HUES6 (cell line): ENCODE data around the gene TCF12.

Experiments used
- H3K27ac ChIP-seq: 2 replicates; pipeline ENCODE4 v1.7.0; 2013; ENCODE audit warnings: low read depth, mild to moderate bottlenecking, low read length, inconsistent platforms
- H3K27me3 ChIP-seq: 2 replicates; pipeline ENCODE4 v1.6.1; 2013; ENCODE audit warnings: low read length; ENCODE audit not compliant: control insufficient read depth, insufficient read depth
- H3K36me3 ChIP-seq: 2 replicates; pipeline ENCODE4 v1.6.1; 2013; ENCODE audit warnings: low read length; ENCODE audit not compliant: control insufficient read depth, insufficient read depth
- H3K4me1 ChIP-seq: 2 replicates; pipeline ENCODE4 v1.6.1; 2013; ENCODE audit warnings: low read length; ENCODE audit not compliant: control insufficient read depth, insufficient read depth
- H3K4me3 ChIP-seq: 2 replicates; pipeline ENCODE4 v1.5.1; 2013; ENCODE audit warnings: low read depth, low read length
- H3K9ac ChIP-seq: one replicate; pipeline ENCODE4 v1.6.1; 2013; ENCODE audit warnings: mild to moderate bottlenecking, low read length
- H3K9me3 ChIP-seq: 2 replicates; pipeline ENCODE4 v1.6.1; 2013; ENCODE audit warnings: low read depth, low read length; ENCODE audit not compliant: control insufficient read depth, insufficient read depth

The TCF12 gene

DNA sequence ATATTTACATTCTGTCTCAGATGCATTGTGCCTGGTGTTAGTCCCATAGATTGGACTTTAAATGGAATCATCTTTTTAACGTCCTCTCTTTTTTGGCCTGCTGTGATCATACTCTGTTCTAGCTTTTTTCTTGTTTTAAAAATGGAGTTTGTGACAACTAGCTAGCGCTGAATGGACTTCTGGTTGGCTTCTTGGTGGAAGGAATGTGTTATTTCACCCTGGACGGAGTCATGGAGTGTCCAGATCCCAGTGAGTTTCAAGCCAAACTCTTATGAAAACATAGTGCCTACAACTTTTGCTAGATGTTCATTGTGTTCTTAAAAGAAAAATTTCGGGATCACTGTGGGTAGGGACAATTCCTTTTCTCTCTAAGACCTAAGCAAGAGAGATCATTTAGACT lies 192.6 kb downstream of the TCF12 start:
- Histone ChIP-seq H3K36me3 (no peaks in the 10 kb centered on the region), H3K9me3 (no peaks in the 10 kb centered on the region), H3K27ac (no peak overlapping the region), H3K27me3 (no peaks in the 10 kb centered on the region), H3K4me1 (peaks cover 12% of the 10 kb centered on the region), H3K9ac (no peak overlapping the region), H3K4me3 (no peak overlapping the region)

DNA sequence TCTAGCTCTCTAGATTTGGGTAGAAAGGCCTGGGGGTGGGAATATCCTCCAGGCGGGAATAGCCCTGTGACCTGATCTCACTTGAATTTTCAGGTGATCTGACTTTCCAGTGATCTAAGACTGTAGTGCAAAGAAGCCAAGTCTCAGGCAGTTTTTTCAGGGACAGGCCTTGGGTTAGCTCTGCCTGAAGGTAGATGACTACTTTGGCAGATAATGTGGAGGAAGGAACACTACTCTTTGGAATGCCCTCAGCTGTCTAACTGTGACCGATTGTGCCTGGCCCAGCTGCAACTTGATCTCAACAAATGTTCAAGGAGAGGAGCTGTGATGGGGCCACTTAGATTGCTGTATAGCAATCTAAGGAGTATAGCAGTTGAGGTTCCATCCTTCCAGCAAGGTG lies 193.7 kb downstream of the TCF12 start:
- H3K27ac ChIP-seq, result no peak overlapping the region
- no peaks in the 10 kb centered on the region for H3K36me3 ChIP-seq
- no peak overlapping the region for H3K4me3 ChIP-seq
- H3K4me1 ChIP-seq, result peaks cover 12% of the 10 kb centered on the region
- H3K9me3 ChIP-seq, result no peaks in the 10 kb centered on the region
- no peak overlapping the region for H3K9ac ChIP-seq
- no peaks in the 10 kb centered on the region for H3K27me3 ChIP-seq

- peaks cover 25% of the 10 kb centered on the region for H3K4me1 ChIP-seq
- no peak overlapping the region for H3K9ac ChIP-seq
- no peaks in the 10 kb centered on the region for H3K27me3 ChIP-seq
- H3K4me3 ChIP-seq, result no peak overlapping the region
- no peaks in the 10 kb centered on the region for H3K36me3 ChIP-seq
- H3K9me3 ChIP-seq, result no peaks in the 10 kb centered on the region
- H3K27ac ChIP-seq, result no peak overlapping the region
These were observed 195.6 kb downstream of the TCF12 start for GRCh38 chr15:57114070-57114469.

GRCh38 chr15:57118013-57118799 lies 199.8 kb downstream of the TCF12 start:
- H3K9me3 ChIP-seq, result no peaks in the 10 kb centered on the region
- no peak overlapping the region for H3K4me3 ChIP-seq
- H3K36me3 ChIP-seq, result no peaks in the 10 kb centered on the region
- H3K4me1 ChIP-seq, result peaks cover 39% of the 10 kb centered on the region
- no peak overlapping the region for H3K9ac ChIP-seq
- H3K27me3 ChIP-seq, result no peaks in the 10 kb centered on the region
- H3K27ac ChIP-seq, result peak overlapping the region; percentile 56

GRCh38 chr15:57122080-57122840 lies 203.8 kb downstream of the TCF12 start:
- no peaks in the 10 kb centered on the region for H3K9me3 ChIP-seq
- no peaks in the 10 kb centered on the region for H3K36me3 ChIP-seq
- H3K27me3 ChIP-seq, result no peaks in the 10 kb centered on the region
- H3K27ac ChIP-seq, result peak overlapping the region; percentile 9; the same call in 1 of the 2 replicates
- no peak overlapping the region for H3K9ac ChIP-seq
- H3K4me3 ChIP-seq, result no peak overlapping the region
- H3K4me1 ChIP-seq, result peaks cover 39% of the 10 kb centered on the region

GRCh38 chr15:57124036-57124435 lies 205.6 kb downstream of the TCF12 start:
- no peaks in the 10 kb centered on the region for H3K36me3 ChIP-seq
- H3K4me1 ChIP-seq, result peaks cover 28% of the 10 kb centered on the region
- H3K4me3 ChIP-seq, result no peak overlapping the region
- no peaks in the 10 kb centered on the region for H3K27me3 ChIP-seq
- H3K9me3 ChIP-seq, result no peaks in the 10 kb centered on the region
- no peak overlapping the region for H3K9ac ChIP-seq
- H3K27ac ChIP-seq, result no peak overlapping the region

DNA sequence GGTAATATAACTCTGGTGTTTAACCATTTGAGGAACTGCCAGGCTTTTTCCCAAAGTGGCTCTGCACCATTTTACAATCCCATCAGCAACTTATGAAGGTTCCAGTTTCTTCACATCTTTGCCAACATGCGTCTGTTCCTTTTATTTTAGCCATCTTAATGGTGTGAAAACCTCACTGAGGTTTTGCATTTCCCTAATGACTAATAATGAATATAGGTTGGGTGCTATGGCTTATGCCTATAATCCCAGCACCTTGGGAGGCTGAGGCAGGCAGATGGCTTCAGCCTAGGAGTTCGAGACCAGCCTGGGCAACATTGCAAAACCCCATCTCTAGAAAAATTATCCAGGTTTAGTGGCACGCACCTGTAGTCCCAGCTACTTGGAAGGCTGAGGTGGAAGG lies 210.6 kb downstream of the TCF12 start:
- no peaks in the 10 kb centered on the region for H3K36me3 ChIP-seq
- no peaks in the 10 kb centered on the region for H3K9me3 ChIP-seq
- no peak overlapping the region for H3K4me3 ChIP-seq
- H3K27me3 ChIP-seq, result no peaks in the 10 kb centered on the region
- peaks cover 24% of the 10 kb centered on the region for H3K4me1 ChIP-seq
- H3K27ac ChIP-seq, result no peak overlapping the region
- no peak overlapping the region for H3K9ac ChIP-seq

- H3K36me3 ChIP-seq, result no peaks in the 10 kb centered on the region
- H3K4me3 ChIP-seq, result no peak overlapping the region
- peaks cover 34% of the 10 kb centered on the region for H3K4me1 ChIP-seq
- H3K9me3 ChIP-seq, result no peaks in the 10 kb centered on the region
- H3K9ac ChIP-seq, result no peak overlapping the region
- no peaks in the 10 kb centered on the region for H3K27me3 ChIP-seq
- no peak overlapping the region for H3K27ac ChIP-seq
These were observed 212.5 kb downstream of the TCF12 start for GRCh38 chr15:57130956-57131355.

- Histone ChIP-seq H3K4me3 (no peak overlapping the region), H3K27ac (no peak overlapping the region), H3K9me3 (no peaks in the 10 kb centered on the region), H3K4me1 (peaks cover 38% of the 10 kb centered on the region), H3K9ac (no peak overlapping the region), H3K36me3 (no peaks in the 10 kb centered on the region), H3K27me3 (no peaks in the 10 kb centered on the region)
These were observed 214.9 kb downstream of the TCF12 start for GRCh38 chr15:57133127-57133968.

GRCh38 chr15:57134071-57134605 lies 215.7 kb downstream of the TCF12 start:
- Histone ChIP-seq H3K9ac (no peak overlapping the region), H3K4me3 (no peak overlapping the region), H3K27ac (no peak overlapping the region), H3K36me3 (no peaks in the 10 kb centered on the region), H3K4me1 (peaks cover 35% of the 10 kb centered on the region), H3K27me3 (no peaks in the 10 kb centered on the region), H3K9me3 (no peaks in the 10 kb centered on the region)
